ENCODE data around the gene KCNK5. TPM values are rescaled to one million over a fixed set of nuclear protein-coding genes. Genes with fewer than 3 reads are reported as not detected.

The KCNK5 gene
- total RNA-seq, 2 experiments from 2014 or later: 25.0 to 25.9 TPM

- TF ChIP-seq CTCF (IDR thresholded peaks at IDR 0.05): no peak
- H3K36me3 Mint-ChIP-seq (ENCODE audit: low read depth): no peaks in the 10 kb centered on the region
- no peaks in the 10 kb centered on the region for H3K9me3 Mint-ChIP-seq
- no peak overlapping the region for H3K4me3 Mint-ChIP-seq
- ChIA-PET POLR2A (interaction anchor here (1.5 kb wide), 1 partner anchor 27 kb away, joined by 5 read pairs; no protein-coding TSS in a partner anchor), CTCF (interaction anchor here (1.0 to 2.5 kb wide), 5 partner anchors 11 to 279 kb away, joined by 3 to 11 read pairs (median 4); no protein-coding TSS in a partner anchor)
- H3K4me1 Mint-ChIP-seq (ENCODE audit: low read depth): peaks cover 49% of the 10 kb centered on the region
- no peak for ATAC-seq
- DNase-seq: no peak
- intact Hi-C loops (cut with micrococcal nuclease): no loop called here
- peaks cover 9% of the 10 kb centered on the region for H3K27me3 Mint-ChIP-seq
- H3K27ac Mint-ChIP-seq: no peak overlapping the region
Observed at GRCh38 chr6:39151211-39151610, 78.1 kb downstream of the KCNK5 start.

GRCh38 chr6:39144481-39145173 lies 84.6 kb downstream of the KCNK5 start:
- TF ChIP-seq CTCF (IDR thresholded peaks at IDR 0.05): no peak
- H3K9me3 Mint-ChIP-seq: peaks cover 2% of the 10 kb centered on the region
- peaks cover 12% of the 10 kb centered on the region for H3K27me3 Mint-ChIP-seq
- H3K4me1 Mint-ChIP-seq (ENCODE audit: low read depth): peaks cover 2% of the 10 kb centered on the region
- H3K27ac Mint-ChIP-seq: no peak overlapping the region
- intact Hi-C loops (cut with micrococcal nuclease): no loop called here
- H3K4me3 Mint-ChIP-seq: no peak overlapping the region
- H3K36me3 Mint-ChIP-seq (ENCODE audit: low read depth): no peaks in the 10 kb centered on the region
- ChIA-PET POLR2A (no interaction called here), CTCF (no interaction called here)
- DNase-seq (no peak), ATAC-seq (no peak)

GRCh38 chr6:39143238-39143930 lies 85.9 kb downstream of the KCNK5 start:
- POLR2A ChIA-PET: interaction anchor here (0.8 kb wide), 1 partner anchor 13 kb away, joined by 3 read pairs; no protein-coding TSS in a partner anchor
- Mint-ChIP-seq H3K4me3 (no peak overlapping the region), H3K9me3 (peaks cover 8% of the 10 kb centered on the region), H3K4me1 (ENCODE audit: low read depth) (no peaks in the 10 kb centered on the region), H3K27me3 (peaks cover 9% of the 10 kb centered on the region), H3K27ac (no peak overlapping the region), H3K36me3 (ENCODE audit: low read depth) (no peaks in the 10 kb centered on the region)
- DNase-seq (no peak), ATAC-seq (no peak)
- CTCF ChIA-PET: interaction anchor here (0.9 kb wide), 1 partner anchor 159 kb away, joined by 3 read pairs; no protein-coding TSS in a partner anchor
- no peak for TF ChIP-seq CTCF (IDR thresholded peaks at IDR 0.05)
- intact Hi-C loops (cut with micrococcal nuclease): no loop called here

GRCh38 chr6:39140556-39141167 lies 88.6 kb downstream of the KCNK5 start:
- no peak for ATAC-seq
- POLR2A ChIA-PET: interaction anchor here (0.9 kb wide), 1 partner anchor 16 kb away, joined by 3 read pairs; no protein-coding TSS in a partner anchor
- no peak for TF ChIP-seq CTCF (IDR thresholded peaks at IDR 0.05)
- DNase-seq: no peak
- Mint-ChIP-seq H3K36me3 (ENCODE audit: low read depth) (no peaks in the 10 kb centered on the region), H3K27ac (no peak overlapping the region), H3K9me3 (peaks cover 16% of the 10 kb centered on the region), H3K4me3 (no peak overlapping the region), H3K4me1 (ENCODE audit: low read depth) (no peaks in the 10 kb centered on the region), H3K27me3 (peaks cover 9% of the 10 kb centered on the region)
- CTCF ChIA-PET: interaction anchor here (0.8 to 1.2 kb wide), 2 partner anchors 11 to 162 kb away, joined by 3 to 4 read pairs; no protein-coding TSS in a partner anchor
- intact Hi-C loops (cut with micrococcal nuclease): no loop called here

Other genes starting within 250 kb of the KCNK5 start
- gene GLP1R, start 180.7 kb downstream of the KCNK5 start, total RNA-seq: 1 to 10 TPM in 1 of 2 experiments, under 1 TPM in 1; 0.81 to 1.1 TPM
- 10 to 100 TPM; 16.0 to 16.8 TPM for gene SAYSD1, start 114.3 kb downstream of the KCNK5 start, total RNA-seq
- gene KCNK17, start 84.9 kb upstream of the KCNK5 start, total RNA-seq: not detected
- gene KCNK16, start 93.2 kb upstream of the KCNK5 start, total RNA-seq: not detected

All from activated CD8-positive, alpha-beta T cell treated with anti-CD3 and anti-CD28 coated beads for 36 hours (primary cell).